A549 (cell line): ENCODE data around the gene OR13C9.

Source experiments
- CEBPB ChIP-seq, 2 experiments: fragments of >200 bp in 1 of 2; sonication (Bioruptor Twin) in 1 of 2; formaldehyde crosslinking in 1 of 2; IDR thresholded peaks; 2 replicates each; pipeline ENCODE4 v1.6.1; 2012 to 2016
- CHD2 ChIP-seq: fragments of 150-350 bp; IDR thresholded peaks from 2 replicates; pipeline ENCODE4 v1.6.1; 2014; ENCODE audit warnings: low read length; ENCODE audit not compliant: partially characterized antibody
- EP300 ChIP-seq, 2 experiments: fragments of >200 bp; sonication (Bioruptor Twin); formaldehyde crosslinking; IDR thresholded peaks; 2 replicates in 1 of 2; 3 replicates in 1 of 2; pipeline ENCODE4 v1.6.1; 2016 to 2017
- HDAC2 ChIP-seq: fragments of 200-600 bp; sonication (generic); IDR thresholded peaks from 2 replicates; pipeline ENCODE4 v1.6.1; 2016
- HOXA7 ChIP-seq: fragments of 250-450 bp; sonication (Bioruptor Pico); IDR thresholded peaks from 2 replicates; pipeline ENCODE4 v1.5.0; 2020; ENCODE audit warnings: mild to moderate bottlenecking, moderate library complexity
- MAX ChIP-seq: IDR thresholded peaks from 2 replicates; pipeline ENCODE4 v1.6.1; 2012
- MYC ChIP-seq: IDR thresholded peaks from 2 replicates; pipeline ENCODE4 v1.6.1; 2012; ENCODE audit warnings: mild to moderate bottlenecking, inconsistent platforms, low read length, improper control_type of control experiment, borderline replicate concordance
- ZC3H11A ChIP-seq: fragments of 450-650 bp; IDR thresholded peaks from 2 replicates; pipeline ENCODE4 v1.6.1; 2014; ENCODE audit warnings: antibody characterized with exemption, mild to moderate bottlenecking
- TF ChIP-seq, protein P1 (sequence below): fragments of >200 bp; sonication (Bioruptor Twin); formaldehyde crosslinking; IDR thresholded peaks from 3 replicates; pipeline ENCODE4 v1.5.1; 2016

GRCh38 chr9:104606152-104606551 is 11.9 kb downstream of the OR13C9 start:
- TF ChIP-seq, protein P1, sequence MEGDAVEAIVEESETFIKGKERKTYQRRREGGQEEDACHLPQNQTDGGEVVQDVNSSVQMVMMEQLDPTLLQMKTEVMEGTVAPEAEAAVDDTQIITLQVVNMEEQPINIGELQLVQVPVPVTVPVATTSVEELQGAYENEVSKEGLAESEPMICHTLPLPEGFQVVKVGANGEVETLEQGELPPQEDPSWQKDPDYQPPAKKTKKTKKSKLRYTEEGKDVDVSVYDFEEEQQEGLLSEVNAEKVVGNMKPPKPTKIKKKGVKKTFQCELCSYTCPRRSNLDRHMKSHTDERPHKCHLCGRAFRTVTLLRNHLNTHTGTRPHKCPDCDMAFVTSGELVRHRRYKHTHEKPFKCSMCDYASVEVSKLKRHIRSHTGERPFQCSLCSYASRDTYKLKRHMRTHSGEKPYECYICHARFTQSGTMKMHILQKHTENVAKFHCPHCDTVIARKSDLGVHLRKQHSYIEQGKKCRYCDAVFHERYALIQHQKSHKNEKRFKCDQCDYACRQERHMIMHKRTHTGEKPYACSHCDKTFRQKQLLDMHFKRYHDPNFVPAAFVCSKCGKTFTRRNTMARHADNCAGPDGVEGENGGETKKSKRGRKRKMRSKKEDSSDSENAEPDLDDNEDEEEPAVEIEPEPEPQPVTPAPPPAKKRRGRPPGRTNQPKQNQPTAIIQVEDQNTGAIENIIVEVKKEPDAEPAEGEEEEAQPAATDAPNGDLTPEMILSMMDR: no peak
- TF ChIP-seq ZC3H11A (no peak), MYC (no peak), MAX (no peak), EP300 (IDR thresholded peaks at IDR 0.05) (no peak), HOXA7 (CRISPR knock-in tag) (no peak), CEBPB (IDR thresholded peaks at IDR 0.05) (no peak), HDAC2 (no peak), CHD2 (no peak)
